Breast epithelium (tissue), 3 donors: Measurements from ENCODE around the gene TASP1.

Experiments used
- CTCF ChIP-seq, 3 donors: fragments of 450-650 bp; IDR thresholded peaks; one replicate each; pipeline ENCODE4 v1.5.1; 2016 to 2017; ENCODE audit warnings: antibody characterized with exemption in 3 of 3, mild to moderate bottlenecking in 3 of 3, moderate library complexity in 3 of 3
- POLR2AphosphoS5 ChIP-seq, 3 donors: sonication (generic); formaldehyde crosslinking; IDR thresholded peaks; one replicate each; pipeline ENCODE4 v1.6.1; 2017; ENCODE audit warnings: antibody characterized with exemption in 3 of 3

- no peak for TF ChIP-seq CTCF (IDR thresholded peaks at IDR 0.05)
- TF ChIP-seq POLR2AphosphoS5 (IDR thresholded peaks at IDR 0.05): no peak
Measured at GRCh38 chr20:13478366-13478765, 160.4 kb downstream of the TASP1 start.
